ENCODE data around the gene TPSG1. TPM values are rescaled to one million over a fixed set of nuclear protein-coding genes. Genes with fewer than 3 reads are reported as not detected.

Gene TPSG1
- total RNA-seq, 1 donor from 2014 or later, result not detected

DNA sequence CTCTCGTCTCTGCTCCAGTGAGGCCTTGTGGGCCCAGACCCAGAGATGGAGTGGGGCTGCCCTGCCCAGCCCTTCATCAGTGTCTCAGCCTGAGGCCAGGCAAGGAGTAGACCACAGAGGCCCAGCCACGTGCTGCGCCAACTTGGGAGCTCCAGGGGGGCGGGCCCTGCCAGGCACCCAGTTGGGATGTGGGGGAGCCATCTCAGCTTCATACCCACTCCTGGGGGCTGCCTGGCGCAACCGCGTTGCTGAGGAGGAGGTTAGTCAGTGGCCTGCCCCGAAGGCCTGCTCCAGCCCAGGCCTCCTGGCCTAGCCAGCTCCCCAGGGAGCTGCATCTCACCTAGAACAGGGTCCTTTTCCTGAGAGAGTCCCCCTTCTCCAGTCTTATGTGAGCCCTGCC lies 11.8 kb downstream of the TPSG1 start:
- Histone ChIP-seq H3K36me3 (ENCODE audit: insufficient read depth, low read length) (no peaks in the 10 kb centered on the region), H3K9me3 (ENCODE audit: insufficient read depth, low read depth, low read length) (no peaks in the 10 kb centered on the region), H3K4me1 (ENCODE audit: insufficient read depth, low read length) (no peaks in the 10 kb centered on the region), H3K4me2 (ENCODE audit: low read length) (no peak overlapping the region), H3K27me3 (ENCODE audit: insufficient read depth, low read length) (no peaks in the 10 kb centered on the region), H3K27ac (ENCODE audit: low read depth, low read length) (no peak overlapping the region), H4K20me1 (ENCODE audit: insufficient read depth, low read length) (no peaks in the 10 kb centered on the region), H2AFZ (ENCODE audit: low read depth, low read length) (no peak overlapping the region), H3K9ac (ENCODE audit: low read length) (no peak overlapping the region), H3K79me2 (ENCODE audit: insufficient read depth, low read length) (no peaks in the 10 kb centered on the region), H3K4me3 (ENCODE audit: insufficient read depth, low read depth, low read length) (no peak overlapping the region)
- no peaks in the 10 kb centered on the region for H3K9me3 Mint-ChIP-seq (ENCODE audit: unreplicated experiment)
- no peak overlapping the region for H3K27ac Mint-ChIP-seq (ENCODE audit: unreplicated experiment)
- peaks cover 3% of the 10 kb centered on the region for H3K27me3 Mint-ChIP-seq (ENCODE audit: low read depth, unreplicated experiment)
- H3K36me3 Mint-ChIP-seq (ENCODE audit: low read depth, unreplicated experiment), result peaks cover 5% of the 10 kb centered on the region
- TF ChIP-seq EZH2 (IDR thresholded peaks at IDR 0.05; ENCODE audit: insufficient read depth, low read length), result no peak
- TF ChIP-seq, protein P1, sequence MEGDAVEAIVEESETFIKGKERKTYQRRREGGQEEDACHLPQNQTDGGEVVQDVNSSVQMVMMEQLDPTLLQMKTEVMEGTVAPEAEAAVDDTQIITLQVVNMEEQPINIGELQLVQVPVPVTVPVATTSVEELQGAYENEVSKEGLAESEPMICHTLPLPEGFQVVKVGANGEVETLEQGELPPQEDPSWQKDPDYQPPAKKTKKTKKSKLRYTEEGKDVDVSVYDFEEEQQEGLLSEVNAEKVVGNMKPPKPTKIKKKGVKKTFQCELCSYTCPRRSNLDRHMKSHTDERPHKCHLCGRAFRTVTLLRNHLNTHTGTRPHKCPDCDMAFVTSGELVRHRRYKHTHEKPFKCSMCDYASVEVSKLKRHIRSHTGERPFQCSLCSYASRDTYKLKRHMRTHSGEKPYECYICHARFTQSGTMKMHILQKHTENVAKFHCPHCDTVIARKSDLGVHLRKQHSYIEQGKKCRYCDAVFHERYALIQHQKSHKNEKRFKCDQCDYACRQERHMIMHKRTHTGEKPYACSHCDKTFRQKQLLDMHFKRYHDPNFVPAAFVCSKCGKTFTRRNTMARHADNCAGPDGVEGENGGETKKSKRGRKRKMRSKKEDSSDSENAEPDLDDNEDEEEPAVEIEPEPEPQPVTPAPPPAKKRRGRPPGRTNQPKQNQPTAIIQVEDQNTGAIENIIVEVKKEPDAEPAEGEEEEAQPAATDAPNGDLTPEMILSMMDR (IDR thresholded peaks at IDR 0.05; ENCODE audit: insufficient read depth, low read depth, low read length), result no peak
- DNase-seq (ENCODE audit: low read depth) (no peak), FAIRE-seq (no peak)
- H3K4me1 Mint-ChIP-seq (ENCODE audit: low read depth, unreplicated experiment), result no peaks in the 10 kb centered on the region
- no peak overlapping the region for H3K4me3 Mint-ChIP-seq (ENCODE audit: unreplicated experiment)

DNA sequence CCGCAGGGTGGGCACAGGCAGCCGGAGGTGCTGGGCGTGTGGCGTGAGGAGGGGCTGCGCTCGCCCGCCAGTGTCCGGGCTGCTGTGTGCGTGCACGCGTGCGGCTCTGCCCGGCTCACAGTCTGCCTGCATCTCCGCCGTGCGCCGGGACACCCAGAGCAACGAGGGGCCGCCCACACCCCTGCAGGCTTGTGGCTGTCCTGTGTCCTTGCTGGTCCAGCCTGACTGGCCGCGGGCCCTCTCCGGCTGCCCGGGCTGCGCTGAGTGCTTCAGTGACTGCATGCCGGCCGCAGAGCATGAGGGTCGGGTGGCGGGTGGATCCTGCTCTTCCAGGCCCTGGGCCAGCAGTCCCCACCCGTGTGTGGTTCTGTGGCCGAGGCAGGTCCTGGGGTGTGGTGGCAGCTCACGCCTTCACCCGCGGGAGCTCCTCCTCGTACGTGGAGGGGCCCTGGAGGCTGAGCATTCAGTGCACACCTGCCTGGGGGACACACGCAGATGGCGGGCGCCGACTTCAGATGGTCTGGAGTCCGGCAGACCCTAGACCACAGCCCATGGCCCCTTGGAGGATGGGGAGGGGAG lies 12.4 kb downstream of the TPSG1 start:
- no peaks in the 10 kb centered on the region for H3K9me3 Mint-ChIP-seq (ENCODE audit: unreplicated experiment)
- TF ChIP-seq EZH2 (IDR thresholded peaks at IDR 0.05; ENCODE audit: insufficient read depth, low read length), result no peak
- TF ChIP-seq, protein P1 (IDR thresholded peaks at IDR 0.05; ENCODE audit: insufficient read depth, low read depth, low read length), result no peak
- H2AFZ ChIP-seq (ENCODE audit: low read depth, low read length), result no peak overlapping the region
- no peak overlapping the region for H3K4me3 ChIP-seq (ENCODE audit: insufficient read depth, low read depth, low read length)
- H4K20me1 ChIP-seq (ENCODE audit: insufficient read depth, low read length), result no peaks in the 10 kb centered on the region
- no peak overlapping the region for H3K27ac Mint-ChIP-seq (ENCODE audit: unreplicated experiment)
- no peak overlapping the region for H3K4me2 ChIP-seq (ENCODE audit: low read length)
- no peaks in the 10 kb centered on the region for H3K9me3 ChIP-seq (ENCODE audit: insufficient read depth, low read depth, low read length)
- no peaks in the 10 kb centered on the region for H3K79me2 ChIP-seq (ENCODE audit: insufficient read depth, low read length)
- FAIRE-seq (no peak), DNase-seq (ENCODE audit: low read depth) (no peak)
- no peak overlapping the region for H3K27ac ChIP-seq (ENCODE audit: low read depth, low read length)
- no peak overlapping the region for H3K4me3 Mint-ChIP-seq (ENCODE audit: unreplicated experiment)
- no peak overlapping the region for H3K9ac ChIP-seq (ENCODE audit: low read length)
- H3K36me3 Mint-ChIP-seq (ENCODE audit: low read depth, unreplicated experiment), result peaks cover 7% of the 10 kb centered on the region
- H3K27me3 ChIP-seq (ENCODE audit: insufficient read depth, low read length), result no peaks in the 10 kb centered on the region
- H3K27me3 Mint-ChIP-seq (ENCODE audit: low read depth, unreplicated experiment), result peaks cover 2% of the 10 kb centered on the region
- no peaks in the 10 kb centered on the region for H3K36me3 ChIP-seq (ENCODE audit: insufficient read depth, low read length)
- H3K4me1 Mint-ChIP-seq (ENCODE audit: low read depth, unreplicated experiment), result no peaks in the 10 kb centered on the region
- no peaks in the 10 kb centered on the region for H3K4me1 ChIP-seq (ENCODE audit: insufficient read depth, low read length)

DNA sequence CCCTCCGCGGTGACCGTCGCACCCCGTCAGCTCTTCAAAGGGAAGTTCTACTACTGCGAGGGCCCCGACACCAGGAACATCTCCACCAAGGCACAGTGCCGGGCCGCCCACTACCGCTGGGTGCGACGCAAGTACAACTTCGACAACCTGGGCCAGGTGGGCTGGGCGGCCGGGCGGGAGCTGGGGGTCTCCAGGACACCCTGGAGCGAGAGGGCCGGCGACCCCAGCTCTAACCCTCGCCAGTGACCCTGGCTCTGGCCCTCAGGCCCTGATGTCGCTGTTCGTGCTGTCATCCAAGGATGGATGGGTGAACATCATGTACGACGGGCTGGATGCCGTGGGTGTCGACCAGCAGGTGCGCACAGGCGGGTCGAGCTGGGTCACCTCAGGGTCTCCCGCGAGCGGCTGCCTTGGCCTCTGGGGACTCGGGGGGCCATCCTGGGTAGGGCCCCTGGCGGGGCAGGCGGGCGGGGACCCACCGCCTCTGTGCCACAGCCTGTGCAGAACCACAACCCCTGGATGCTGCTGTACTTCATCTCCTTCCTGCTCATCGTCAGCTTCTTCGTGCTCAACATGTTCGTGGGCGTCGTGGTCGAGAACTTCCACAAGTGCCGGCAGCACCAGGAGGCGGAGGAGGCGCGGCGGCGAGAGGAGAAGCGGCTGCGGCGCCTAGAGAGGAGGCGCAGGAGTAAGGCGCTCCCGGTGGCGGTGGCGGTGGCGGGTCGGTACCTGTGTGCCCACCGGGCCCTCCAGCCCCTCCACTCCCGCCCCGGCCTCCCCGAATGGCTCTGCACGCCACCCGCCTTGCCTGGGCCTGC lies 13.4 kb downstream of the TPSG1 start:
- no peaks in the 10 kb centered on the region for H3K79me2 ChIP-seq (ENCODE audit: insufficient read depth, low read length)
- Mint-ChIP-seq H3K36me3 (ENCODE audit: low read depth, unreplicated experiment) (peaks cover 7% of the 10 kb centered on the region), H3K4me1 (ENCODE audit: low read depth, unreplicated experiment) (no peaks in the 10 kb centered on the region), H3K9me3 (ENCODE audit: unreplicated experiment) (no peaks in the 10 kb centered on the region), H3K27me3 (ENCODE audit: low read depth, unreplicated experiment) (peaks cover 2% of the 10 kb centered on the region), H3K27ac (ENCODE audit: unreplicated experiment) (no peak overlapping the region), H3K4me3 (ENCODE audit: unreplicated experiment) (no peak overlapping the region)
- no peak for TF ChIP-seq EZH2 (IDR thresholded peaks at IDR 0.05; ENCODE audit: insufficient read depth, low read length)
- TF ChIP-seq, protein P1 (IDR thresholded peaks at IDR 0.05; ENCODE audit: insufficient read depth, low read depth, low read length), result no peak
- no peaks in the 10 kb centered on the region for H3K36me3 ChIP-seq (ENCODE audit: insufficient read depth, low read length)
- H3K27me3 ChIP-seq (ENCODE audit: insufficient read depth, low read length), result no peaks in the 10 kb centered on the region
- no peaks in the 10 kb centered on the region for H3K9me3 ChIP-seq (ENCODE audit: insufficient read depth, low read depth, low read length)
- no peaks in the 10 kb centered on the region for H4K20me1 ChIP-seq (ENCODE audit: insufficient read depth, low read length)
- no peak overlapping the region for H3K27ac ChIP-seq (ENCODE audit: low read depth, low read length)
- DNase-seq (ENCODE audit: low read depth), result no peak
- no peak overlapping the region for H3K4me2 ChIP-seq (ENCODE audit: low read length)
- H3K9ac ChIP-seq (ENCODE audit: low read length), result no peak overlapping the region
- no peak for FAIRE-seq
- no peak overlapping the region for H2AFZ ChIP-seq (ENCODE audit: low read depth, low read length)
- H3K4me1 ChIP-seq (ENCODE audit: insufficient read depth, low read length), result no peaks in the 10 kb centered on the region
- H3K4me3 ChIP-seq (ENCODE audit: insufficient read depth, low read depth, low read length), result no peak overlapping the region

Data from astrocyte (in vitro differentiated cells and primary cell).